Smooth muscle cell (in vitro differentiated cells): ENCODE data around the gene OR3A2. TPM values are rescaled to one million over a fixed set of nuclear protein-coding genes. Genes with fewer than 3 reads are reported as not detected.

Source experiments
- DNase-seq: peaks from one replicate; lab custom pipeline; 2025; ENCODE audit not compliant: unreplicated experiment; lab: John Stamatoyannopoulos, UW
- H2AFZ ChIP-seq: fragments of 200-600 bp; sonication (generic); 2 replicates; pipeline ENCODE4 v1.6.0; 2016; ENCODE audit warnings: antibody characterized with exemption, low read depth, mild to moderate bottlenecking
- H3F3A ChIP-seq: fragments of 200-600 bp; sonication (generic); 2 replicates; pipeline ENCODE4 v1.6.0; 2017; ENCODE audit warnings: antibody characterized with exemption, low read depth
- H3K27ac ChIP-seq: fragments of 200-600 bp; sonication (generic); 2 replicates; pipeline ENCODE4 v1.5.1; 2016; ENCODE audit warnings: low read depth, mild to moderate bottlenecking
- H3K27me3 ChIP-seq: fragments of 200-600 bp; sonication (generic); 2 replicates; pipeline ENCODE4 v1.6.1; 2016; ENCODE audit warnings: low read depth, mild to moderate bottlenecking
- H3K36me3 ChIP-seq: fragments of 200-600 bp; sonication (generic); 2 replicates; pipeline ENCODE4 v1.5.1; 2016; ENCODE audit warnings: low read depth
- H3K4me1 ChIP-seq: fragments of 200-600 bp; sonication (generic); 2 replicates; pipeline ENCODE4 v1.5.1; 2016; ENCODE audit warnings: low read depth
- H3K4me2 ChIP-seq: fragments of 200-600 bp; sonication (generic); 2 replicates; pipeline ENCODE4 v1.6.0; 2016; ENCODE audit warnings: mild to moderate bottlenecking
- H3K4me3 ChIP-seq: fragments of 200-600 bp; sonication (generic); 2 replicates; pipeline ENCODE4 v1.5.1; 2016; ENCODE audit warnings: mild to moderate bottlenecking
- H3K79me2 ChIP-seq: fragments of 200-600 bp; sonication (generic); 2 replicates; pipeline ENCODE4 v1.6.0; 2016; ENCODE audit warnings: low read depth, mild to moderate bottlenecking
- H3K9ac ChIP-seq: fragments of 200-600 bp; sonication (generic); 2 replicates; pipeline ENCODE4 v1.6.0; 2016; ENCODE audit warnings: low read depth
- H3K9me3 ChIP-seq: fragments of 200-600 bp; sonication (generic); replicated peaks from 2 replicates; pipeline ENCODE4 v1.5.1; 2016; ENCODE audit warnings: low read depth
- H4K20me1 ChIP-seq: fragments of 200-600 bp; sonication (generic); 2 replicates; pipeline ENCODE4 v1.6.0; 2016; ENCODE audit warnings: low read depth
- WGBS: methylation state at CpG from one replicate; pipeline ENCODE4 v1.1.7; 2016; ENCODE audit warnings: low lambda C conversion rate; 5-methylcytosine and 5-hydroxymethylcytosine counted together
- polyA plus RNA-seq: library from polyadenylated mRNA; unstranded; fragments of >200 nt; fragmentation: Nextera tagmentation; extraction: Ambion mirVana; gene quantifications from 2 replicates; pipeline ENCODE4 v1.2.1, GENCODE V29; 2016
- total RNA-seq: library from RNA; depleted of rRNA; stranded (reverse); fragments of >200 nt; gene quantifications from 2 replicates; pipeline ENCODE4 v1.2.3, GENCODE V29; 2014
- TF ChIP-seq, protein P1 (sequence below): fragments of 200-600 bp; sonication (generic); IDR thresholded peaks from 2 replicates; pipeline ENCODE4 v1.5.1; 2017; ENCODE audit warnings: borderline replicate concordance, mild to moderate bottlenecking, antibody characterized with exemption; ENCODE audit not compliant: insufficient read depth, poor library complexity, severe bottlenecking

The OR3A2 gene
- total and polyA plus RNA-seq, 2 experiments from 2014 or later: not detected

DNA sequence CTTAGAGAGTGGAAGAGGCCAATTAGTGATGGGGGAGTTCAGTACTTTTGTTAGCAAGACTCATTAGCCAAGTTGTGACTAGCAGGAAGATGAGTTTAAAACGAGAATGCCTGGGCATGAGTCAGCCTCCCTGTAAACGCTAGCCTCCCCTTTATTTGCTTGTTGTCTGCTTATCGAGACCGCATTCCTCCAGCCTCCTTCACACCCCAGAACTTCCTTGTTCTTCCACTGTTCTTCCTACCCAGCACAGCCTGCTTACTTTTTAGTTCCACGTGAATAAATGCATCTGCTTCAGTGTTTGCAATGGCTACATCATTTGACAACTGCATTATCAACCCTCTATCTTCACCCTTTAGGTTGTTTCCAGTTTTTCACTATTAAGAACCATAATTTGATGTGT, 67.8 kb downstream of the OR3A2 start:
- no peaks in the 10 kb centered on the region for H4K20me1 ChIP-seq
- H3K36me3 ChIP-seq: no peaks in the 10 kb centered on the region
- no peak overlapping the region for H3K27ac ChIP-seq
- 60% methylated on average over 5 of the region's 5 CpGs for WGBS
- H3K4me2 ChIP-seq: no peak overlapping the region
- H3F3A ChIP-seq: no peaks in the 10 kb centered on the region
- no peak overlapping the region for H3K9ac ChIP-seq
- DNase-seq: no peak
- TF ChIP-seq, protein P1, sequence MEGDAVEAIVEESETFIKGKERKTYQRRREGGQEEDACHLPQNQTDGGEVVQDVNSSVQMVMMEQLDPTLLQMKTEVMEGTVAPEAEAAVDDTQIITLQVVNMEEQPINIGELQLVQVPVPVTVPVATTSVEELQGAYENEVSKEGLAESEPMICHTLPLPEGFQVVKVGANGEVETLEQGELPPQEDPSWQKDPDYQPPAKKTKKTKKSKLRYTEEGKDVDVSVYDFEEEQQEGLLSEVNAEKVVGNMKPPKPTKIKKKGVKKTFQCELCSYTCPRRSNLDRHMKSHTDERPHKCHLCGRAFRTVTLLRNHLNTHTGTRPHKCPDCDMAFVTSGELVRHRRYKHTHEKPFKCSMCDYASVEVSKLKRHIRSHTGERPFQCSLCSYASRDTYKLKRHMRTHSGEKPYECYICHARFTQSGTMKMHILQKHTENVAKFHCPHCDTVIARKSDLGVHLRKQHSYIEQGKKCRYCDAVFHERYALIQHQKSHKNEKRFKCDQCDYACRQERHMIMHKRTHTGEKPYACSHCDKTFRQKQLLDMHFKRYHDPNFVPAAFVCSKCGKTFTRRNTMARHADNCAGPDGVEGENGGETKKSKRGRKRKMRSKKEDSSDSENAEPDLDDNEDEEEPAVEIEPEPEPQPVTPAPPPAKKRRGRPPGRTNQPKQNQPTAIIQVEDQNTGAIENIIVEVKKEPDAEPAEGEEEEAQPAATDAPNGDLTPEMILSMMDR: no peak
- H3K79me2 ChIP-seq: no peaks in the 10 kb centered on the region
- H2AFZ ChIP-seq: no peak overlapping the region
- no peak overlapping the region for H3K4me3 ChIP-seq
- no peaks in the 10 kb centered on the region for H3K4me1 ChIP-seq
- H3K9me3 ChIP-seq: peaks cover 3% of the 10 kb centered on the region
- no peaks in the 10 kb centered on the region for H3K27me3 ChIP-seq

DNA sequence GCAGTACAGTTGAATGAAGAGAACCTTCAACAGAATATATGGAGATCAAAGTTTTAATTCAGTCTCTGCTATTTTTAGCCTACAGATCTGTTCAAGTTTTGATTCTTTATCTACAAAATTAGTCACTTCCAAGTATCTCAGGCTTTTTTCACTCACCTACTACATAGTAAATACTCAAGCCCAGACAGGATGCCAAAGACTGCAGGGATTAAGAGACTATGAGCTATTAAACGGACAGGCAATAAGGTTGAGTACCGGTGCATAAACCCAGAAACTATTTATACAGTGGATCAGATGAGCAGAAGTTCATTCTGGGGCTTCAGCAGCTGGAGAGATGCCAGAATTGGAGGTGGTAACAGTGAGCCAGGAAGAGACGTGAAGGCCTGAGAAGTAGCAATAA, 69.3 kb downstream of the OR3A2 start:
- Histone ChIP-seq H3K4me2 (no peak overlapping the region), H3K79me2 (no peaks in the 10 kb centered on the region), H3F3A (no peaks in the 10 kb centered on the region), H3K27me3 (no peaks in the 10 kb centered on the region), H3K9me3 (peaks cover 3% of the 10 kb centered on the region), H2AFZ (no peak overlapping the region), H4K20me1 (no peaks in the 10 kb centered on the region), H3K27ac (no peak overlapping the region), H3K4me1 (no peaks in the 10 kb centered on the region), H3K4me3 (no peak overlapping the region), H3K36me3 (no peaks in the 10 kb centered on the region), H3K9ac (no peak overlapping the region)
- no peak for DNase-seq
- 70% methylated on average over 3 of the region's 3 CpGs for WGBS
- TF ChIP-seq, protein P1: no peak

DNA sequence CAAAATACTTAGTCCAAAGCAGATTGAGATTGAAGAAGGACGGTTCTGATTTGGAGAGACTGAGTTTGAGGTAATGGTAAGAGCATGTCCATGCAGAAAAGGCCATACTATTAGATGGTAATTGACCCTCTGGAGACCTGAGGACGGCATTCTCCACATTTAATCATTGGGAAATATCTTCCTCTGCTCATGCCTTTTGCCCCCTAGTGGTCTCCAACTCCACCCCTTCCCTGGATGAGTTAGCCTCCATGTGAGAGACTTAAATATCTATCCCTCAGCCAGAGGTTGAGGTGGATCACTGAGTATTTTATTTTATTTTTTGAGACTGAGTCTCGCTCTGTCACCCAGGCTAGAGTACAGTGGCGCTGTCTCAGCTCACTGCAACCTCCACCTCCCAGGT, 77.5 kb downstream of the OR3A2 start:
- Histone ChIP-seq H4K20me1 (no peaks in the 10 kb centered on the region), H3K27ac (no peak overlapping the region), H3K79me2 (no peaks in the 10 kb centered on the region), H2AFZ (no peak overlapping the region), H3K27me3 (no peaks in the 10 kb centered on the region), H3F3A (no peaks in the 10 kb centered on the region), H3K4me3 (no peak overlapping the region), H3K36me3 (no peaks in the 10 kb centered on the region), H3K9ac (no peak overlapping the region), H3K4me1 (no peaks in the 10 kb centered on the region), H3K9me3 (no peaks in the 10 kb centered on the region), H3K4me2 (no peak overlapping the region)
- DNase-seq: no peak
- TF ChIP-seq, protein P1: no peak
- 57% methylated on average over 4 of the region's 4 CpGs for WGBS

DNA sequence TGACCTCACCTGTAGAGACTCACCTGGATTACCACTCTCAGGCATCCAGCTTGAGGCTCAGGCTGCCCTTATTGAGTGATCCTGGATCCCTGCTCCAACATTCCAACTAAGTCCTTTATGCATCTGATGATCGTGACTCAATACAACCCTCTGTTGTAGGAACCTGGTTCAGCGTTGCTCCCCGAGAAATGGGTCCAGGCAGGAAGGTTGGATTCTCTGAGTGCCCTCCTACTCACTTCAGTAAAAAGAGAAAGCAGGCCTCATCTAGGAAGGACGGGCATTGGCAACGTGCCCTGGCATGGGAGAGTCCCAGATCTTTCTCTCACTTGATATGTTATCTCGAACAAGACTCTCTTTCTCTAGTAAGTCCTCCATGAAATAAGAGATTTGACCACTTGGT, 87.8 kb downstream of the OR3A2 start, which contains the start of gene OR3A1:
Gene OR3A1 (minus strand): TSS at position 101 of the 400 bp plus-strand sequence. CDS start 5,778 bp downstream, outside the sequence.
- Histone ChIP-seq H3K36me3 (no peaks in the 10 kb centered on the region), H3K79me2 (no peaks in the 10 kb centered on the region), H3K27me3 (no peaks in the 10 kb centered on the region), H4K20me1 (no peaks in the 10 kb centered on the region), H3K9ac (no peak within 1 kb of the TSS), H3K4me1 (no peaks in the 10 kb centered on the region), H3F3A (no peaks in the 10 kb centered on the region), H2AFZ (no peak within 1 kb of the TSS), H3K4me3 (no peak within 1 kb of the TSS), H3K27ac (no peak within 1 kb of the TSS), H3K4me2 (no peak within 1 kb of the TSS), H3K9me3 (no peaks in the 10 kb centered on the region)
- TF ChIP-seq, protein P1: no peak
- no peak for DNase-seq
- 78% methylated on average over 6 of the region's 6 CpGs for WGBS
